Neuronal stem cell (in vitro differentiated cells): ENCODE data around the gene BCL2.
A peak's percentile ranks its signal among the peaks of the same experiment; 100 is the strongest.

Experiments
- DNase-seq: peaks from one replicate; pipeline ENCODE4 v3.0.0-alpha.2; 2013; ENCODE audit warnings: low spot score
- H2AFZ ChIP-seq: one replicate; pipeline ENCODE4 v1.6.1; 2013; ENCODE audit warnings: mild to moderate bottlenecking, low read length, inconsistent platforms
- H2AK5ac ChIP-seq: 2 replicates; pipeline ENCODE4 v1.6.1; 2013; ENCODE audit warnings: low read depth, mild to moderate bottlenecking, inconsistent platforms, low read length, moderate library complexity, mixed read lengths
- H2BK120ac ChIP-seq: 2 replicates; pipeline ENCODE4 v1.6.1; 2013; ENCODE audit warnings: low read depth, mild to moderate bottlenecking, inconsistent platforms, low read length, moderate library complexity, mixed read lengths
- H2BK12ac ChIP-seq: one replicate; pipeline ENCODE4 v1.6.1; 2013; ENCODE audit warnings: low read length, inconsistent platforms
- H2BK15ac ChIP-seq: 2 replicates; pipeline ENCODE4 v1.6.1; 2013; ENCODE audit warnings: mild to moderate bottlenecking, low read length, inconsistent platforms, mixed read lengths
- H2BK5ac ChIP-seq: one replicate; pipeline ENCODE4 v1.6.1; 2013; ENCODE audit warnings: inconsistent platforms, mild to moderate bottlenecking, low read length, moderate library complexity
- H3K14ac ChIP-seq: one replicate; pipeline ENCODE4 v1.6.1; 2013; ENCODE audit warnings: low read length, inconsistent platforms
- H3K18ac ChIP-seq: 2 replicates; pipeline ENCODE4 v1.6.1; 2013; ENCODE audit warnings: low read length, inconsistent platforms
- H3K23ac ChIP-seq: 2 replicates; pipeline ENCODE4 v1.6.1; 2013; ENCODE audit warnings: low read depth, mild to moderate bottlenecking, mixed read lengths, low read length, inconsistent platforms; ENCODE audit not compliant: poor library complexity
- H3K27ac ChIP-seq: replicated peaks from 3 replicates; pipeline ENCODE4 v1.5.1; 2013; ENCODE audit warnings: low read length, inconsistent platforms
- H3K27me3 ChIP-seq, 3 experiments: 2 replicates each; pipeline ENCODE4 v1.6.1; 2013; ENCODE audit warnings: low read length in 3 of 3, mild to moderate bottlenecking in 2 of 3, inconsistent platforms in 1 of 3, low read depth in 1 of 3, mixed read lengths in 1 of 3, moderate library complexity in 1 of 3; ENCODE audit not compliant: control insufficient read depth in 3 of 3, insufficient read depth in 3 of 3
- H3K36me3 ChIP-seq, 2 donors: replicated peaks in 1 of 2; 2 replicates each; pipeline ENCODE4 v1.6.1; 2013; ENCODE audit warnings: low read length in 2 of 2; ENCODE audit not compliant: control insufficient read depth in 2 of 2, insufficient read depth in 2 of 2
- H3K4ac ChIP-seq: 2 replicates; pipeline ENCODE4 v1.6.1; 2013; ENCODE audit warnings: inconsistent platforms, mild to moderate bottlenecking, low read length, moderate library complexity
- H3K4me1 ChIP-seq, 2 donors: 1 replicate in 1 of 2; 2 replicates in 1 of 2; pipeline ENCODE4 v1.6.1; 2013; ENCODE audit warnings: low read length in 2 of 2, low read depth in 1 of 2; ENCODE audit not compliant: control insufficient read depth in 2 of 2, insufficient read depth in 1 of 2
- H3K4me2 ChIP-seq: one replicate; pipeline ENCODE4 v1.6.1; 2013; ENCODE audit warnings: mild to moderate bottlenecking, low read length, inconsistent platforms; ENCODE audit not compliant: insufficient read depth, poor library complexity, severe bottlenecking
- H3K4me3 ChIP-seq, 2 donors: 2 replicates each; pipeline ENCODE4 v1.5.1; 2013; ENCODE audit warnings: low read length in 2 of 2, mild to moderate bottlenecking in 2 of 2, inconsistent platforms in 1 of 2, moderate library complexity in 1 of 2
- H3K79me1 ChIP-seq: one replicate; pipeline ENCODE4 v1.6.1; 2013; ENCODE audit warnings: low read depth, mild to moderate bottlenecking, inconsistent platforms, low read length, moderate library complexity
- H3K9ac ChIP-seq: one replicate; pipeline ENCODE4 v1.6.1; 2013; ENCODE audit warnings: mild to moderate bottlenecking, low read depth, low read length, inconsistent platforms; ENCODE audit not compliant: poor library complexity
- H3K9me3 ChIP-seq, 2 donors: replicated peaks in 1 of 2; 2 replicates each; pipeline versions ENCODE3 to v1.6.1; 2013; ENCODE audit warnings: low read length in 2 of 2, mild to moderate bottlenecking in 2 of 2, inconsistent platforms in 1 of 2, low read depth in 1 of 2, mixed read lengths in 1 of 2, moderate library complexity in 1 of 2; ENCODE audit not compliant: control insufficient read depth in 2 of 2, insufficient read depth in 1 of 2
- H4K8ac ChIP-seq: one replicate; pipeline ENCODE4 v1.6.1; 2013; ENCODE audit warnings: low read depth, mild to moderate bottlenecking, inconsistent platforms, low read length, moderate library complexity
- H4K91ac ChIP-seq: one replicate; pipeline ENCODE4 v1.6.1; 2013; ENCODE audit warnings: low read length, low read depth, mild to moderate bottlenecking, inconsistent platforms; ENCODE audit not compliant: poor library complexity
- WGBS, 2 donors: extraction: QIAGEN DNeasy Blood & Tissue Kit; methylation state at CpG; one replicate each; pipeline ENCODE4 v1.1.7; 2013; ENCODE audit warnings: missing lambda C conversion rate in 2 of 2, mixed read lengths in 1 of 2; ENCODE audit not compliant: insufficient read length in 2 of 2, insufficient replicate concordance in 1 of 2; ENCODE audit errors: extremely low coverage in 2 of 2; 5-methylcytosine and 5-hydroxymethylcytosine counted together

BCL2 gene

DNA sequence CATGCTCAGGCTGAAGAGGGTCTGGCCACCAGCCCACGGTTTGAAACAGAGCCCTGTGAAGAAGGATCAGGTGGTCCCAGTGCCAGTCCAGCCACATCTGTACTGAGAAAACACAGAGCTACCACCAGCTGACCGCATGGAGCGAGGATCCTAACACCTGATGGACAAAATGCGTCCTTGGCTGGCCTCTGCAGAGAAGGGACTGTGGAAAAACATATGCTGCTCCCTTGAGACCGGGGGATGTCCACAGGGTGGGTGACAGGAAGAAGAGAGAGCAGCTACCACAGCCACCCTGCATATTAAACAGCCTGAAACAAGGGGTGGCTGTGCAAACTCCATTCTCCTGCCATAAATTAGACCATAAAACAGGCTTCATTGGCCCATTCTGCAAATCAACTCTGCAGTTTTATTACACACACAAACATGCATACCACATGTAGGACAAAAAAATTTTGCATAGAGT, 137.2 kb downstream of the BCL2 start:
- no peak overlapping the region for H4K91ac ChIP-seq
- no peak overlapping the region for H3K4me2 ChIP-seq
- no peak for DNase-seq
- H3K4me1 ChIP-seq: peaks cover 16 to 25% of the 10 kb centered on the region in 2 donors
- WGBS, 2 donors: no CpG with 5 or more reads among the region's 5 CpGs
- H3K14ac ChIP-seq: no peak overlapping the region
- no peak overlapping the region for H2AFZ ChIP-seq
- H3K9me3 ChIP-seq: no peaks in the 10 kb centered on the region
- H3K4me3 ChIP-seq: no peak overlapping the region
- H2BK5ac ChIP-seq: no peak overlapping the region
- no peaks in the 10 kb centered on the region for H3K36me3 ChIP-seq
- no peak overlapping the region for H3K27ac ChIP-seq
- no peaks in the 10 kb centered on the region for H3K27me3 ChIP-seq
- H4K8ac ChIP-seq: no peak overlapping the region
- no peak overlapping the region for H3K18ac ChIP-seq
- H3K9ac ChIP-seq: no peak overlapping the region
- H2BK12ac ChIP-seq: no peak overlapping the region
- H3K23ac ChIP-seq: no peak overlapping the region
- no peak overlapping the region for H2AK5ac ChIP-seq
- H3K4ac ChIP-seq: no peak overlapping the region
- no peak overlapping the region for H2BK15ac ChIP-seq
- no peak overlapping the region for H2BK120ac ChIP-seq
- H3K79me1 ChIP-seq: no peaks in the 10 kb centered on the region

GRCh38 chr18:63181706-63182309, 137.8 kb downstream of the BCL2 start:
- no peak overlapping the region for H4K8ac ChIP-seq
- no peak overlapping the region for H4K91ac ChIP-seq
- no peak overlapping the region for H3K23ac ChIP-seq
- peaks cover 16 to 25% of the 10 kb centered on the region in 2 donors for H3K4me1 ChIP-seq
- no peaks in the 10 kb centered on the region for H3K27me3 ChIP-seq
- no peak overlapping the region for H2BK120ac ChIP-seq
- H2BK15ac ChIP-seq: no peak overlapping the region
- no peaks in the 10 kb centered on the region for H3K9me3 ChIP-seq
- H3K14ac ChIP-seq: no peak overlapping the region
- H3K4me2 ChIP-seq: no peak overlapping the region
- no peak for DNase-seq
- no peaks in the 10 kb centered on the region for H3K36me3 ChIP-seq
- no peak overlapping the region for H2BK5ac ChIP-seq
- H3K27ac ChIP-seq: no peak overlapping the region
- no peak overlapping the region for H3K9ac ChIP-seq
- H3K18ac ChIP-seq: no peak overlapping the region
- no peak overlapping the region for H2AFZ ChIP-seq
- H3K79me1 ChIP-seq: no peaks in the 10 kb centered on the region
- H2BK12ac ChIP-seq: no peak overlapping the region
- no peak overlapping the region for H2AK5ac ChIP-seq
- WGBS, 2 donors: no CpG with 5 or more reads among the region's 5 CpGs
- H3K4ac ChIP-seq: no peak overlapping the region
- no peak overlapping the region for H3K4me3 ChIP-seq

DNA sequence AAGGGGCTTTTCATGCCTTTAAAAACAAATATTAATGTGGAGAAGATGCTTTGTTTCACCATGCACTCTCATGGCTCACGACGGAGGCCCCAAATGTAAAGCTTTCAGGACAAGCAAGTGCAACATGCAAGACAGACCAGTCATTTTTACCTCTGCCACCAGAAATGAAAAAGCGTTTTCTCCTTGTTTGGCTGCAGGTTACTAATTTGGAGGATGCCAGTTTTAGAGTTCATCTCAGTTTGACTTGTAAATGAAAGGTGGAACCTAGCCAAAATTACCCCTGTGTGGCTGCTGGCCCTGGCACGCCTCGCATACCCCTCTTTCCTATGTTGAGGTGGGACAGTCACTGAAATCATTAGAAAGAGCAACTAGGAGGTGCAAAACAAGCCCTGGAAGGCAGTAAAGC, 138.6 kb downstream of the BCL2 start:
- H3K4me1 ChIP-seq: peaks cover 16 to 25% of the 10 kb centered on the region in 2 donors
- H2BK15ac ChIP-seq: no peak overlapping the region
- H3K9ac ChIP-seq: no peak overlapping the region
- no peak overlapping the region for H3K14ac ChIP-seq
- no peaks in the 10 kb centered on the region for H3K36me3 ChIP-seq
- no peak overlapping the region for H3K4me3 ChIP-seq
- no peaks in the 10 kb centered on the region for H3K79me1 ChIP-seq
- no CpG with 5 or more reads among the region's 5 CpGs for WGBS, 2 donors
- no peak for DNase-seq
- H3K27me3 ChIP-seq: no peaks in the 10 kb centered on the region
- H3K27ac ChIP-seq: no peak overlapping the region
- H3K23ac ChIP-seq: no peak overlapping the region
- no peak overlapping the region for H2BK12ac ChIP-seq
- H4K91ac ChIP-seq: no peak overlapping the region
- no peak overlapping the region for H2BK5ac ChIP-seq
- H2AK5ac ChIP-seq: no peak overlapping the region
- no peaks in the 10 kb centered on the region for H3K9me3 ChIP-seq
- no peak overlapping the region for H3K18ac ChIP-seq
- H2BK120ac ChIP-seq: no peak overlapping the region
- no peak overlapping the region for H3K4ac ChIP-seq
- H3K4me2 ChIP-seq: no peak overlapping the region
- H4K8ac ChIP-seq: no peak overlapping the region
- peak overlapping the region; percentile 72 for H2AFZ ChIP-seq

DNA sequence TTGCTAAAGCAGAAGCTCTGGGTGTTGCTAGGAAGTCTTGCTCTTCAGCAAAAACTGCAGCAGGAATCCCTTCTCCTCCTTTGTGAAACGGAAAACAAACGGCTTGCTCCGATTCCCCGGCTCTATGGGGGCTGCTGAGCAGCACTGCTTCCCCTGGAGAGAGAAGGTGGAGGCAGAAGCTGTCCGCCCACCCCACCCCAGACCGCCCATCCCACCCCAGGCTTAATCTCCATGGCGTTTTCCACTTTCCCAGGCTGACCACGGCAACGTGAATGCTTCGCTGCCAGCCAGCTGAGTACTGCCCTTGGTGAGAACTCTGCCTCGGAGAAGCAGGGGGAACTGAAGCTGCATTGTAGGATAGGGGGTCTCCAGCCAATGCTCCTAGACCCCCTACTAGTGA, 139.2 kb downstream of the BCL2 start:
- H3K36me3 ChIP-seq: no peaks in the 10 kb centered on the region
- H3K27ac ChIP-seq: no peak overlapping the region
- no peak overlapping the region for H2BK5ac ChIP-seq
- peak overlapping the region; percentile 23 for H3K18ac ChIP-seq
- no peak overlapping the region for H4K91ac ChIP-seq
- H3K4me2 ChIP-seq: no peak overlapping the region
- no peak overlapping the region for H2BK15ac ChIP-seq
- H3K4me3 ChIP-seq: no peak overlapping the region
- no peak overlapping the region for H3K9ac ChIP-seq
- no peak overlapping the region for H2BK120ac ChIP-seq
- DNase-seq: no peak
- H3K14ac ChIP-seq: no peak overlapping the region
- H2AFZ ChIP-seq: peak overlapping the region; percentile 72
- H2BK12ac ChIP-seq: no peak overlapping the region
- H3K79me1 ChIP-seq: no peaks in the 10 kb centered on the region
- no peak overlapping the region for H3K23ac ChIP-seq
- H3K4ac ChIP-seq: no peak overlapping the region
- H3K4me1 ChIP-seq: peaks cover 16 to 25% of the 10 kb centered on the region in 2 donors
- no peaks in the 10 kb centered on the region for H3K27me3 ChIP-seq
- no peak overlapping the region for H4K8ac ChIP-seq
- no peaks in the 10 kb centered on the region for H3K9me3 ChIP-seq
- H2AK5ac ChIP-seq: no peak overlapping the region
- WGBS, 2 donors: no CpG with 5 or more reads among the region's 11 CpGs
